ENCODE data around the gene NHLRC4.

GRCh38 chr16:572865-573650 lies 6.3 kb downstream of the NHLRC4 start:
- TF ChIP-seq ZNF274 (IDR thresholded peaks at IDR 0.05; ENCODE audit: low read depth, low read length) (no peak), YY1 (IDR thresholded peaks at IDR 0.05; ENCODE audit: insufficient read depth, insufficient read length) (no peak), SUZ12 (IDR thresholded peaks at IDR 0.05; ENCODE audit: extremely low read depth, insufficient read depth, insufficient read length) (no peak)
